NOMO-1 (cell line): ENCODE data around the gene KLHL28.

Source experiments
- DNase-seq, 2 experiments: peaks; one replicate each; lab custom pipeline; 2025; ENCODE audit not compliant: unreplicated experiment in 2 of 2; lab: John Stamatoyannopoulos, UW

Gene KLHL28

DNA sequence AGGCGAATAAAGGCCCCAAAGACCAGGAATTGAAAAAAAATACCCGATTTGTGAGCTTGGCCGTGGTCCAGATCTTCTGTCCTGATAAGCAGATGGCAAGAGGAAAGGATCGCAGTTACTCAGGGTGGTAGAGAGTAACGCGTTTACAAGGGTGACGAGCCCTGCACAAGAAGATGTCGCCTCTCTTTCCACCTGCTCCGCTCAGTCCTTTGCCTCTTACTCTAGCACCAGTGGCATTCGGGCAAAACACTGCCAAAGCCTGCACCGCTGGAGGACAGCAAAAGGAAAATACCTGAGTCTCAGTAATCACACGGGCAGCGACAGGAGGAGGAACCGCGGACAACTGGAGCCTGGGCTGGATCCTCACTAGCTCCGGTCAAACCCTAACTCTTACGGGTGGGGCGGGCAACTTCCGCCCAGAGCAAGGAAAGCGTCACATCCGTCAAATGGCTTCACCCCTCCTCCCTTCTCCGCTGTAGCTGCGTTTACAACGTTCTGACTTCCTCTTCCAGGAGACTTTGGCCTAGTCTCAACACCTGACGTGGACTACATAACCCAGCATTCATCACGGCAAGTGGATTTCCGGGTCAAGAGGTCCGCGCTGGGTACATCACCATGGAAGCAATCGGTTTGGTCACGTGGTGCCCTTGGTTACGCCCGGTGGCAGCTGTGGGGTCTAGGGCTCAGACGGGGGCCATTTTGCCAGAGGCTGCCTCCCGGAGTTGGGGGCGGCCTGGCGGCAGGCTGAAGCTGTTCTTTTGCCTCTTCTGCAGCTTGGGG lies at the start of gene KLHL28, which contains the start of gene TOGARAM1:
KLHL28 (minus strand) TSS at position 394 of the 780 bp plus-strand sequence. CDS start 16,019 bp downstream, outside the sequence.
TOGARAM1 (plus strand) TSS at position 637 of the 780 bp plus-strand sequence. CDS start 232 bp downstream, outside the sequence.
- peak; percentile 98 to 99 for DNase-seq

GRCh38 chr14:45003924-45004323 lies 42.2 kb upstream of the KLHL28 start:
- DNase-seq = no peak

GRCh38 chr14:44995770-44996294 lies 34.1 kb upstream of the KLHL28 start:
- DNase-seq = no peak

DNA sequence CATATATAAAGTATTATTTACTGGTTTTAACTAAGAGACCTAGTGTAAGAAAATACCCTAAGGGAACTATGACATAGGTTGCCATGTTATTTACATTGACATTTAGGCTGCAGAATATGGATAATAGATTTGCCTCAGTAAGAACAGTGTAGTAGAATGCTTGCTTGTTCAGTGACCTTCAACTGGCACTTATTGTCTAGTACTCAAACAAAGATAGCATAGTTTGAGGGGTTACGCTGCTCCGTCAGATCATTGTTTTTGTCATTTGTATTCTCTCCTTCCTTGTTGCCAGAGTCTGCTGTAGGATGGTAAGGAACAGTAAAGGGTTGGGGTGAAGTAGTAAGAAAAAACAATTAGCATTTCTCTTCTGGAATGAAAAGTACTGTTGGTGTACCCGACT lies 33.4 kb upstream of the KLHL28 start:
- DNase-seq = no peak

DNA sequence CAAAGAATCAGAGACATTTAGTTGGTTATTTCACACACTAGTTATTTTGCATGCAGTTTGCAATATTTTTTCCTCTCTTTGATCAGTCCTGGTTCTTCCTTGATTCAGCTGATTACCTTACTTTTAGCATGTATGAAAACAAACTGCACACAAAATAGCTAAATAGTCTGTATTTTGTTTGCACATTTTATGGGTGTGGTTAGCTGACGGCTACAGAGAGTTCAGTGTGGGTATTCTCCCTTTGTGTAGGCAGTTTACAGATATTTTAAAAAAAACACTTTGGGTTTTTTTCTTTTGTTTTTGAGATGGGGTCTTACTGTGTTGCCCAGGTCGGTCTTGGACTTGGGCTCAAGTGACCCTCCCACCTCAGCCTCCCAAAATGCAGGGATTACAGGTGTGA lies 28.8 kb upstream of the KLHL28 start:
- no peak for DNase-seq

GRCh38 chr14:44989497-44990440 lies 28.0 kb upstream of the KLHL28 start:
- peak in 1 of 2 experiments; percentile 7 for DNase-seq

GRCh38 chr14:44988694-44989093 lies 26.9 kb upstream of the KLHL28 start:
- DNase-seq = no peak

DNA sequence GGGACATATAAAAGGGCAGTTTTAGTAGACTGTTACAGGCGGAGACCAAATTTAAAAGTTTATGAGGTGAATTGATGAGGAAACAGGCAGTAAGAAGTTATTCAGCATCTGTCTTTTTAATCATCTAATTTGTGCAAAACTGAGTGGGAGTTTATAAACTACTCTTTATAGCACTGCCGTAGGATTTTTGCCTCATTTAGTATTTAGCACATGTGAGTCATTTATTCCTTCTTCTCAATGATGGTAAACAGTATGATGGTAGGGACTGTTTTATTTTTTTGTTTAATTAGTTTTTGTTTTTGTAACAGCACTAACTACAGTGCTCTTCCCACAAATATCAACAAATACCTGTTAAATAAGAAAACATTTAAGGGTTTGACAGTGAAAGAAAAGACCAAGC lies 20.8 kb upstream of the KLHL28 start:
- DNase-seq = no peak

DNA sequence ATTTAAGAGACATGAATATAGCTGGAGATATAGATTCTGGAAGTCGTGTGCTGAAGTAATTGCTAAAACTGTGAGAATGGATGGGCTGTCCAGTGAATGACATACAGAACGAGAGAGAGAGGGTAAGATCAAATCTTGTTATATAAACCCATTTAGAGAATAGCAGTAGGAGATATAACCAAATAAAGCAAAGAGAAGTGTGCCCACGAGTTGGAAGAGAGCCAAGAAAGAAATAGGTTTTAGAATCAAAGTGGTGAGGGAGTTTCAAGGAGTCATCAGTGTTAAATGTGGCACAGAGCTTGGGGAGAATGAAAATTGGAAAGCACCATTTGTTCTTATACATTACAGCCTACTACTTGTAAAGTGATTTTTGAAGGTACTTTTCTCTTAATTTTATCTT lies 19.5 kb upstream of the KLHL28 start:
- no peak for DNase-seq

DNA sequence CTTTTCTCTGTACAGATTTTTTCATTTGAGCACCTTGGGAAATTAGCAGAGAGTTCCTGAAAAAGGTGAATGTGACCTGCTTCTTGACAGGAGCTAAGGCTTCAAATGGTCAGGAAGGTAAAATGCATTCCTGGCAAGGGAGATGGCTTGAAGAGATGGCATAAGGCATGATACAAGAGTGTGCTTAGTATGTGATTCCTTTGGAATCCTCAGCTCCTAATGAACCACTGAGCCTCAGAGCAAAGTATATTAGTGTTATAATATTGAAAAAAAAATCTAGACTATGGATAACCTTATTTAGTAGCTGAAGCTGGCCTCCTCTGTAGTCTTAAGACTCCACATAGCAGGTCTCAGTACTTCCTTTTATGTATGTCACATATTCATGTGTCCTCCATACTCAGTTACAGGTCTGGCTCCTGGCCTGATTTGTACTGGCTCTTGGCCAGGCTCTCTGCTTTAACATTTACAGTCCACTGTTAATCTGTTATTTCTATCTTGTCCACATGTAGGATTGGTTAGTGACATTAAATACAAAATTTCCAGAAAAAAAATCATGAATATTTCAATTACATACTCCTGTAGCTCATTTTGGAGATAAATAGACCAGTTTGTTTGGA lies 18.1 kb upstream of the KLHL28 start:
- DNase-seq = no peak

- no peak for DNase-seq
Observed at GRCh38 chr14:44979273-44979672, 17.5 kb upstream of the KLHL28 start.

- no peak for DNase-seq
Observed at GRCh38 chr14:44971459-44971858, 9.7 kb upstream of the KLHL28 start.

DNA sequence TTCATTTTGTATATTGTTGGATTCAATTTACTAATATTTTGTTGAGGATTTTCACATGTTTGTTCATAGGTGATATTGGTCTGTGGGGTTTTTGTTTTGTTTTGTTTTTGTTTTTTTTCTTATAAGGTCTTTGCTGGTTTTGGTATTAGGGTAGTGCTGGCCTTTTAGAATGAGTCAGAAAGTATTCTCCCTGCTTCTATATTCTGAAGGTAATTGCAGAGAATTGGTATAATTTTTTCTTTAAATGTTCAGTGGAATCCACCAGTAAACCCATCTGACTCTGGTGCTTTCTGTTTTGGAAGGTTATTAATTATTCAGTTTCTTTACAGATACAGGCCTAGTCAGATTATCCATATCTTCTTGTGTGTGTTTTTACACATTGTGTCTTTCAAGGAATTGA lies 9.2 kb upstream of the KLHL28 start:
- no peak for DNase-seq

- DNase-seq = no peak
Observed at GRCh38 chr14:44968714-44969113, 7.0 kb upstream of the KLHL28 start.

GRCh38 chr14:44966601-44967336 lies 5.0 kb upstream of the KLHL28 start:
- DNase-seq = no peak

GRCh38 chr14:44963775-44964380 lies 2.1 kb upstream of the KLHL28 start:
- DNase-seq = no peak

- peak in 1 of 2 experiments; percentile 23 for DNase-seq
Observed at GRCh38 chr14:44963044-44963528, 1.3 kb upstream of the KLHL28 start.

DNA sequence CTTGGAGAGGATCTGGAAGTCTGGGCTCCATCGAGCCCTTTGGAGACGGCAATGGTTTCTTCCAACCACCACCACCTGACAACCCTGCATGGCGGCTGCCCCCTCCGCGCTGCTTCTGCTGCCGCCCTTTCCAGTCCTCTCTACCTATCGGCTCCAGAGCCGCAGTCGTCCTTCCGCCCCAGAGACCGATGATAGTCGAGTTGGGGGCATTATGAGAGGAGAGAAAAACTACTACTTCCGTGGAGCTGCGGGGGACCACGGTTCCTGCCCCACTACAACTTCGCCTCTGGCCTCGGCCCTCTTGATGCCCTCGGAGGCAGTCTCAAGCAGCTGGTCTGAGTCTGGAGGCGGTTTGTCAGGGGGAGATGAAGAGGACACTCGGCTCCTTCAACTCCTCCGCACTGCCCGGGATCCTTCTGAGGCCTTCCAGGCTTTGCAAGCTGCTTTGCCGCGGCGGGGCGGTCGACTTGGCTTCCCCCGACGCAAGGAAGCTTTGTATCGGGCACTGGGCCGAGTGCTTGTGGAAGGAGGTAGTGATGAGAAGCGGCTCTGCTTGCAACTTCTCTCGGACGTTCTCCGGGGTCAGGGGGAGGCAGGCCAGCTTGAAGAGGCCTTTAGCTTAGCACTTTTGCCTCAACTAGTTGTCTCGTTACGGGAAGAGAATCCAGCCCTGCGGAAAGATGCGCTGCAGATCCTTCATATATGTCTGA lies 742 bp upstream of the KLHL28 start:
- DNase-seq = peak; percentile 12 to 49

DNA sequence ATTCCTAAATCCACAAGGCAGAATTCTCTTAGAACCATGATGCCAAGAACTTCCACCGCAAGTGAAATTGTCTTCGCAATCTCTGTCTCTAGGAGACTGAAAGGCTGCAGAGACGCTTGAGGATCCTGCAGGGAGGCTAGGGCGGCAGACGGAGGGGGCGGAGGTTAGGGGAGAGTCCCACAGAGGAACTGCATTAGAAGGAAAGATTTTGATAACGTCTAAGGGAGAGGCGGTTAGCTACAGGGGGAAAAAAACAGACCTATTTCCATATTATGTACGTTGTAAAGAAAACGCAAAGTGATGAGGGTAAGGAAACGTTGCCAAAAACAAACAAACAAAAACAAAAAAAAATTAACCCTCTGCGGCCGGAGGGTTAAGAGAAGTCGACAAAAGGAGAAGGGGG lies 595 bp downstream of the KLHL28 start:
- peak; percentile 69 to 73 for DNase-seq
